Colonic mucosa (tissue), 4 donors: Measurements from ENCODE around the gene FAM110A. TPM values are rescaled to one million over a fixed set of nuclear protein-coding genes. Genes with fewer than 3 reads are reported as not detected.
"Not testable (repeated sequence)": the region's sequence is repeated elsewhere in the genome, so short reads cannot be mapped to it uniquely, and the experiment has no call there.

Experiments used
- DNase-seq: peaks from one replicate; pipeline ENCODE4 v3.0.0-alpha.2; 2020
- H3K27ac ChIP-seq: fragments of 200-600 bp; one replicate; pipeline ENCODE4 v1.8.0; 2021
- H3K27me3 ChIP-seq: fragments of 200-600 bp; one replicate; pipeline ENCODE4 v1.8.0; 2021
- H3K36me3 ChIP-seq: fragments of 200-600 bp; one replicate; pipeline ENCODE4 v1.8.0; 2021
- H3K4me1 ChIP-seq: fragments of 200-600 bp; one replicate; pipeline ENCODE4 v1.8.0; 2021; ENCODE audit warnings: mild to moderate bottlenecking
- H3K4me3 ChIP-seq: fragments of 200-600 bp; one replicate; pipeline ENCODE4 v1.8.0; 2021
- H3K9ac ChIP-seq, 2 donors: one replicate each; pipeline ENCODE4 v1.7.0; 2013; ENCODE audit warnings: control low read depth in 2 of 2, low read depth in 2 of 2, low read length in 2 of 2
- H3K9me3 ChIP-seq: fragments of 200-600 bp; one replicate; pipeline ENCODE4 v1.8.0; 2021
- CTCF ChIP-seq: fragments of 200-600 bp; IDR thresholded peaks from one replicate; pipeline ENCODE4 v1.8.0; 2022; ENCODE audit warnings: antibody characterized with exemption, mild to moderate bottlenecking
- intact Hi-C: fragments of 100-400 bp; cut with DNase I; formaldehyde crosslinking; loops from one replicate; pipeline ENCODE4 v1.14.1; 2022
- total RNA-seq, 2 donors: library from RNA; stranded (reverse); fragmentation: NEBNext Ultra II Directional in 1 of 2; extraction: Animal tissue kit (Norgen Biotek cat#: 25700) in 1 of 2; gene quantifications; one replicate each; pipeline ENCODE4 v1.2.1, GENCODE V29; 2021
- donor health status: healthy.
- donor health status: DM: no; HTN: no; CAD: no.
- donor health status: DM: no; HTN: no; CAD: no.

FAM110A gene
- total RNA-seq, result 10 to 100 TPM; 13.0 to 19.7 TPM

- intact Hi-C loops, result no loop called here
- peak; percentile 97 for DNase-seq
These were observed at the start of gene FAM110A for GRCh38 chr20:833450-834150. Gene FAM110A (plus strand): TSS chr20:833715. CDS start chr20:844805, 11,090 bp downstream.

DNA sequence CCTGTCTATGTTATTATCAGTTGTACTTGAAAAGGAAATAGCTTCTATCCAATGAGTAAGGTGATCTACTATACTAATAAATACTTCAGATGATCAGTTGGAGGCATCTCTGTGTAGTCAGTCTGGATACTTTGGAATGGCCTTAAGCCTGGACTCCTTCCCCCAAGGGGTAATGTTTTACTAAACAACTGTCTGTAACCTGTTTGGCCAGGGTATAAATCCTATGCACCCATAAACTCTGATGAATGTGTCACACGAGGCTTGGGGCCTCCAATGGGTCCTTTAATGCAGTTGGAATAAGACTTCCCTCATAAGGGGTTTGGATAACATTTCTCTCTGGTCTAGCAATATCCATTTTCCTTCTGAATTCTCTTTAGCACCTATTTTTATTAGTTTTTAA is 45.7 kb upstream of the FAM110A start:
- no peak for DNase-seq
- Histone ChIP-seq H3K4me1 (no peaks in the 10 kb centered on the region), H3K9ac (no peak overlapping the region), H3K36me3 (no peaks in the 10 kb centered on the region), H3K4me3 (no peak overlapping the region), H3K9me3 (no peaks in the 10 kb centered on the region), H3K27me3 (no peaks in the 10 kb centered on the region), H3K27ac (no peak overlapping the region)
- intact Hi-C loops, result no loop called here
- no peak for TF ChIP-seq CTCF

More at GRCh38 chr20:833450-834150, at the start of gene FAM110A:
- H3K9ac ChIP-seq, result peak within 1 kb of the TSS; percentile 86 to 89
- H3K4me3 ChIP-seq, result peak within 1 kb of the TSS; percentile 81
- H3K27ac ChIP-seq, result peak within 1 kb of the TSS; percentile 59
- no peaks in the 10 kb centered on the region for H3K36me3 ChIP-seq
- no peaks in the 10 kb centered on the region for H3K9me3 ChIP-seq
- H3K27me3 ChIP-seq, result no peaks in the 10 kb centered on the region
- H3K4me1 ChIP-seq, result no peaks in the 10 kb centered on the region
- no peak for TF ChIP-seq CTCF

DNA sequence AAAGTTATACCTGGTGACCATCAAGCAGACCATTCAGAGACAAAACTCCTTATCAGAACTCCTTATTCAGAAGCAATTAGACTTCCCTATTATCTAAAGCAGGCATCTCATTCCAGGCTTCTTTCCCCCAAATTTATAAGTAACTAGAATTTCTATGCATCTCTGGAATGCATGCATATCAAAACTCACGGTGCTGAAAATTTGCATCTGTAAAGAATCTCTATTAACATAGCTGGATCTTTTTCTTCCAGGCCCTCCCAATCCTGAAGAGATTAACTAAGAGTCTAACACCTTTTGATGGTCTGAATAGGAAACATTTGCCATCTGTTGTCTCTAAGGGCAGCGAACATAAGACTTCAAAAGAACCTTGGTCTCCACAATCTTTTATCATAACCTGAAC is 42.5 kb upstream of the FAM110A start:
- TF ChIP-seq CTCF, result no peak
- no peaks in the 10 kb centered on the region for H3K4me1 ChIP-seq
- H3K27me3 ChIP-seq, result no peaks in the 10 kb centered on the region
- no peak overlapping the region for H3K27ac ChIP-seq
- intact Hi-C loops, result no loop called here
- no peak overlapping the region for H3K4me3 ChIP-seq
- DNase-seq, result no peak
- H3K9me3 ChIP-seq, result no peaks in the 10 kb centered on the region
- H3K36me3 ChIP-seq, result no peaks in the 10 kb centered on the region
- no peak overlapping the region for H3K9ac ChIP-seq

- Histone ChIP-seq H3K9me3 (no peaks in the 10 kb centered on the region), H3K9ac (no peak overlapping the region), H3K36me3 (no peaks in the 10 kb centered on the region), H3K4me3 (no peak overlapping the region), H3K4me1 (no peaks in the 10 kb centered on the region), H3K27ac (no peak overlapping the region), H3K27me3 (no peaks in the 10 kb centered on the region)
- DNase-seq, result no peak
- intact Hi-C loops, result no loop called here
- TF ChIP-seq CTCF, result no peak
These were observed 41.3 kb upstream of the FAM110A start for GRCh38 chr20:792248-792647.

DNA sequence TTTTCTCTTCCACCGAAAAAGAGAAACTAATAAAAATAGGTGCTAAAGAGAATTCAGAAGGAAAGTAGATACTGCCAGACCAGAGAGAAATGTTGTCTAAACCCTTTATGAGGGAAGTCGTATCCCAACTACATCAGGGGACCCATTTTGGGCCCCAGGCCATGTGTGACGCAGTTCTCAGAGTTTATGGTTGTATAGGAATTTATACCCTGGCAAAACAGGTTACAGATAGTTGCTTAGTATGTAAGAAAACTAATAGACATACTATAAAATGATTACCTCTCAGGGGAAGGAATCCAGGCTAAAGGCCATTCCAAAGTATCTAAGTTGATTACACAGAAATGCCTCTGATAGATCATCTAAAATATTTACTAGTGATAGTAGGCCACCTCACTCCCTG is 36.6 kb upstream of the FAM110A start:
- TF ChIP-seq CTCF, result no peak
- Histone ChIP-seq H3K27ac (no peak overlapping the region), H3K27me3 (no peaks in the 10 kb centered on the region), H3K9me3 (no peaks in the 10 kb centered on the region), H3K9ac (no peak overlapping the region), H3K4me1 (no peaks in the 10 kb centered on the region), H3K36me3 (no peaks in the 10 kb centered on the region), H3K4me3 (no peak overlapping the region)
- no peak for DNase-seq
- intact Hi-C loops, result no loop called here

- H3K27ac ChIP-seq, H3K9ac ChIP-seq, intact Hi-C loops, H3K4me1 ChIP-seq, H3K36me3 ChIP-seq, H3K4me3 ChIP-seq, H3K9me3 ChIP-seq, H3K27me3 ChIP-seq, DNase-seq: not testable (repeated sequence)
These were observed 34.8 kb upstream of the FAM110A start for GRCh38 chr20:798746-799145.

- H3K9me3 ChIP-seq, H3K27me3 ChIP-seq, H3K4me1 ChIP-seq, H3K36me3 ChIP-seq, H3K27ac ChIP-seq, H3K9ac ChIP-seq, H3K4me3 ChIP-seq, DNase-seq, intact Hi-C loops: not testable (repeated sequence)
These were observed 33.5 kb upstream of the FAM110A start for GRCh38 chr20:800026-800425.
